Measurements from ENCODE around the gene LRP8. TPM values are rescaled to one million over a fixed set of nuclear protein-coding genes. Genes with fewer than 3 reads are reported as not detected.

Gene LRP8
- total and polyA plus RNA-seq, 2 donors (not counting 1 experiment from before 2014, with no cell fraction given) = 7.8 to 9.4 TPM

- Histone ChIP-seq H3K4me1 (ENCODE audit: control insufficient read depth in 2 of 2, insufficient read depth in 2 of 2, low read length in 2 of 2) (peaks cover 13 to 20% of the 10 kb centered on the region in 2 donors), H3K4me3 (ENCODE audit: control extremely low read depth in 1 of 5, extremely low read depth in 1 of 5, insufficient read depth in 1 of 5, low read depth in 2 of 5, low read length in 4 of 5) (no peak overlapping the region), H3K9ac (ENCODE audit: low read length) (no peak overlapping the region), H4K20me1 (ENCODE audit: control insufficient read depth, insufficient read depth, low read length, poor library complexity, severe bottlenecking) (no peaks in the 10 kb centered on the region), H3K79me2 (ENCODE audit: control insufficient read depth, insufficient read depth, low read length) (no peaks in the 10 kb centered on the region), H3K27ac (ENCODE audit: low read length in 2 of 2) (no peak overlapping the region), H2AFZ (ENCODE audit: insufficient read depth, low read depth, low read length, poor library complexity, severe bottlenecking) (no peak overlapping the region), H3K9me3 (ENCODE audit: control extremely low read depth in 1 of 3, control insufficient read depth in 2 of 3, insufficient read depth in 1 of 3, low read length in 2 of 3) (no peaks in the 10 kb centered on the region), H3K36me3 (replicated peaks in 1 of 2; ENCODE audit: control extremely low read depth in 1 of 2, control insufficient read depth in 1 of 2, extremely low read depth in 1 of 2, insufficient read depth in 2 of 2, low read length in 1 of 2) (no peaks in the 10 kb centered on the region), H3K27me3 (replicated peaks in 1 of 4; ENCODE audit: control extremely low read depth in 1 of 4, control insufficient read depth in 3 of 4, insufficient read depth in 4 of 4, low read length in 3 of 4) (no peaks in the 10 kb centered on the region), H3K4me2 (replicated peaks; ENCODE audit: low read depth, low read length, poor library complexity, severe bottlenecking) (no peak overlapping the region)
- no peak overlapping the region for H3K27ac Mint-ChIP-seq
- no peak overlapping the region for H3K4me3 Mint-ChIP-seq
- ATAC-seq (ENCODE audit: low read depth) = no peak
- no peaks in the 10 kb centered on the region for H3K27me3 Mint-ChIP-seq
- ChIA-PET CTCF (interaction anchor here (3.4 kb wide), 1 partner anchor 15 kb away, joined by 19 read pairs; no protein-coding TSS in a partner anchor), POLR2A (no interaction called here)
- DNase-seq = no peak
- intact Hi-C loops (cut with micrococcal nuclease) = no loop called here
- no peak for TF ChIP-seq EZH2 (IDR thresholded peaks at IDR 0.05; ENCODE audit: borderline replicate concordance, insufficient read depth, low read depth, low read length, poor library complexity, severe bottlenecking)
- TF ChIP-seq CTCF (IDR thresholded peaks at IDR 0.05) = no peak
- H3K4me1 Mint-ChIP-seq = peaks cover 16% of the 10 kb centered on the region
- H3K9me3 Mint-ChIP-seq (ENCODE audit: insufficient read depth) = no peaks in the 10 kb centered on the region
- WGBS (ENCODE audit: insufficient coverage) = 95% methylated on average over 3 of the region's 3 CpGs
Observed at GRCh38 chr1:53294061-53294460, 33.8 kb downstream of the LRP8 start.

- peak overlapping the region; percentile 29 for H3K4me2 ChIP-seq (replicated peaks; ENCODE audit: low read depth, low read length, poor library complexity, severe bottlenecking)
- no peak overlapping the region for H3K4me3 ChIP-seq (ENCODE audit: control extremely low read depth in 1 of 5, extremely low read depth in 1 of 5, insufficient read depth in 1 of 5, low read depth in 2 of 5, low read length in 4 of 5)
- H3K36me3 ChIP-seq (replicated peaks in 1 of 2; ENCODE audit: control extremely low read depth in 1 of 2, control insufficient read depth in 1 of 2, extremely low read depth in 1 of 2, insufficient read depth in 2 of 2, low read length in 1 of 2) = no peaks in the 10 kb centered on the region
- no peak for DNase-seq
- no peaks in the 10 kb centered on the region for H3K9me3 ChIP-seq (ENCODE audit: control extremely low read depth in 1 of 3, control insufficient read depth in 2 of 3, insufficient read depth in 1 of 3, low read length in 2 of 3)
- intact Hi-C loops (cut with micrococcal nuclease) = no loop called here
- H3K9ac ChIP-seq (ENCODE audit: low read length) = no peak overlapping the region
- H2AFZ ChIP-seq (ENCODE audit: insufficient read depth, low read depth, low read length, poor library complexity, severe bottlenecking) = peak overlapping the region; percentile 7
- no peaks in the 10 kb centered on the region for H3K27me3 ChIP-seq (replicated peaks in 1 of 4; ENCODE audit: control extremely low read depth in 1 of 4, control insufficient read depth in 3 of 4, insufficient read depth in 4 of 4, low read length in 3 of 4)
- H3K79me2 ChIP-seq (ENCODE audit: control insufficient read depth, insufficient read depth, low read length) = no peaks in the 10 kb centered on the region
- H3K27ac ChIP-seq (ENCODE audit: low read length in 2 of 2) = no peak overlapping the region
- POLR2A ChIA-PET = no interaction called here
- Mint-ChIP-seq H3K27ac (peak overlapping the region; percentile 53), H3K4me3 (no peak overlapping the region), H3K27me3 (no peaks in the 10 kb centered on the region), H3K9me3 (ENCODE audit: insufficient read depth) (no peaks in the 10 kb centered on the region), H3K4me1 (peaks cover 16% of the 10 kb centered on the region)
- no peak for ATAC-seq (ENCODE audit: low read depth)
- CTCF ChIA-PET = interaction anchor here (2.9 to 3.4 kb wide), 2 partner anchors 14 to 100 kb away, joined by 16 to 19 read pairs; no protein-coding TSS in a partner anchor
- TF ChIP-seq CTCF (IDR thresholded peaks at IDR 0.05) = no peak
- H4K20me1 ChIP-seq (ENCODE audit: control insufficient read depth, insufficient read depth, low read length, poor library complexity, severe bottlenecking) = no peaks in the 10 kb centered on the region
- H3K4me1 ChIP-seq (ENCODE audit: control insufficient read depth in 2 of 2, insufficient read depth in 2 of 2, low read length in 2 of 2) = peaks cover 13 to 20% of the 10 kb centered on the region in 2 donors
- no CpG with 5 or more reads among the region's 2 CpGs for WGBS (ENCODE audit: insufficient coverage)
Observed at GRCh38 chr1:53293123-53293522, 34.7 kb downstream of the LRP8 start.

All from B cell (primary cell).